Measurements from ENCODE around the gene GPATCH8.
"Not testable (repeated sequence)": the region's sequence is repeated elsewhere in the genome, so short reads cannot be mapped to it uniquely, and the experiment has no call there.

The GPATCH8 gene

DNA sequence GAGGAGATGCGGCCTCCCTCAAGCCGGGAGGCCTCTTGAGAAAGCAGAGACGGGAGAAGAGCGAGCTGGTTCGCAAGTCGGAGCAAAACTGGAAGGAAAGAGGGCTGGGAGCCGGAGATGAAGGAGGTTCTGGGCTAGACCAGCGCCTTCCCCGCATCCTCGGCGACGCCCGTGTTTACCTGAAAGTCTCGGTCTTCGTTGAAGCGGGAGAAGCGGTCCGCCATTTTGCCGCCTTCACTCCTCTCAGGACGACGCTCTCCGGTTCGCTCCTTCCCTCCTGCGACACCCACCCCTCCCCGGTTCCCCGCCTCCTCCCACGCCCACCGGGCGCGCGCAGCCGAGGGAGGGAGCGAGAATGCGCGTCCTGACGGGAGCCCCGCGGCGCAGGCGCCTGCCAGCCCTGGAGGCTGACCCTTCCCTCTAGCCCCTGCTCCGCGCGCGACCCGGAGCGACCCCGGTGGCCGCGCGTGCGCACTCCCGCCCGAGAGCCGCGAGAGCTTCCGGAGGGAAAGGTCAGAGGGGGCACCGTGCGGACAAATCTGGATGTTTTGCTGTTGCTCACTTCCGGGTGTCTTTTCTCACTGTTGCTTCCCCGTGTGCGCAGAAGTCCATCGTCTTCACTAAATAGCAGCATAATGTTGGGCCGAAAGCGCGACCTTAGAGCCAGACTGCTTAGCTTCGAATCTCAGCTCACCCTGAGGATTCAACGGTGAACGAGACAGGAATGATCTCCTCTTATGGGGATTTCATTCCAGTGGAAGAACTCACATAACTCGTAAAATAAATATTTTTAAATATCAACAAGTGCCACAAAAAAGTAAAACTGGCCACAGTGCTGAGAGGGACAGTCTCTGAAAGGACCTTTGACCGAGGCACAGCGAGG is at the start of gene GPATCH8:
GPATCH8 (minus strand) TSS at position 260 of the 883 bp plus-strand sequence; CDS start at position 224, 36 bp downstream.
- peak; percentile 87 for DNase-seq

GRCh38 chr17:44552361-44552760 is 49.2 kb upstream of the GPATCH8 start:
- no peak for DNase-seq

GRCh38 chr17:44549686-44550085 is 46.5 kb upstream of the GPATCH8 start:
- no peak for DNase-seq

GRCh38 chr17:44548376-44549230 is 45.4 kb upstream of the GPATCH8 start:
- no peak for DNase-seq

GRCh38 chr17:44547625-44548267 is 44.5 kb upstream of the GPATCH8 start:
- no peak for DNase-seq

- no peak for DNase-seq
Observed at GRCh38 chr17:44546671-44547606, 43.7 kb upstream of the GPATCH8 start.

- no peak for DNase-seq
Observed at GRCh38 chr17:44543905-44544523, 40.8 kb upstream of the GPATCH8 start.

DNA sequence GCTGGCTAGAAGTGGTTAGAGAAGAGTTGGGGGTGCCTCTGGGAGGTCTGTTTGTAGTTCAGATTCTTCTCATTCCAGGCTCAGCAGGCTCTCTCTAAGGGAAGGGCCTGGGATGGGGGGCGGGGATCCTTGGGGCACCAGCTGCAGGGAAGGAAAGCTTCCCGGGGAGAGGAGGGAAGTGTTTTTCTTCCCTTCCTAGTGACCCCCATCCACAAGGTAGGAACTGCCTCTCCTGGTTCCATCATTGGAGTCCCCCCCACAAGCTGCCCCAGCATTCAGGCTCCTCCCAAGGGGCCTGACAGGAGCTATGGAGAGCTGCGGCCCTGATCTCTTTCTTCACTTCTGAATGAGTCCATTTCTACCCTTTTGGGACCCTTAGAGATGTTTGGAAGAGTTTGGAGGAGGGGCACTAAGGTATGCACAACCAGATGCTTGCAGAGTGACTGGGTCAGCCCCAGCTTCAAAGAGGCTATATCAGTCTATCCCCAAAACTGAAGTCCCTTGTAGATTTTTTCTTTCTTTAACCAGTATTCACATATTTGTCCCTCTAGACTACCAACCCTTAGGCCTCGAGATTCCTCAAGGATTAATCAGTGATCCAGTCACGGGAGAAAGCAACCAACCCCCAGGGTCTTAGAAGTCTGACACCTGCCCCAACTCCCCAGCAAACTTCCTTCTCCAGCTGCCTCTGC is 40.2 kb upstream of the GPATCH8 start:
- DNase-seq, result no peak

DNA sequence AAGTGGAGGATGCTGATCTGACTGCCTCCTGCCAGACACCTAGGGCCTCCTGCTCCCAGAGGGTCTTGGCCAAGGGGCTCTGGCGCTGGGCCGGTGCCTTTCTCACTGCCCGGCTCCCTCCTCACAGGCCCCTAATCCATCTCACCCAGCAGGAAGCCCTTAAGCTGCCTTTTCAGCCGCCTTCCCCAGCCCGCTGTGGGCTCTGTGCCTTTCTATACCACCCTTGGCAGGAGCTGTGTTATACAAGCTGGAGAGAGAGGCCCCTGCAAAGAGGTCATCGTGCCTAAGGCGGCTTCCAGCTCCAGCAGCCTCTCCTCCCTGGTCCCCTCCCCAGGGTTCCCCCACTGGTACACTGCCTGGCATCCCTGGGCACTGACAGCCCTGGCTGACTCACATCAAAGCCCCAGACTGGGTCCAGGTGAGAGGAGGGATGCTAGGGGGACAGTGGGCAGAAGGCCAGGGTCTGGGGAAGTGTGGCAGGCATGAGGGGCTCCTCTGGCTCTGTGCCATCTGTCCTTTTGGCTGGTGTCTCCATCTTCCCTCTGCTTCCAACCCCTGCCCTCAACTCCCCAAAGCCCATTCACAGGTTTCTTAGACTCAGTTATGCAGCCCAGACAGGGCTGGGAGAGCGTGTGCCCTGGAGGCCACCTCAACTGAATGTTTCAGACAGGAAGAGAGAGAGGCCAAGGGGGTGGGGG is 38.8 kb upstream of the GPATCH8 start:
- DNase-seq, result no peak

- no peak for DNase-seq
Observed at GRCh38 chr17:44540246-44541084, 37.3 kb upstream of the GPATCH8 start.

DNA sequence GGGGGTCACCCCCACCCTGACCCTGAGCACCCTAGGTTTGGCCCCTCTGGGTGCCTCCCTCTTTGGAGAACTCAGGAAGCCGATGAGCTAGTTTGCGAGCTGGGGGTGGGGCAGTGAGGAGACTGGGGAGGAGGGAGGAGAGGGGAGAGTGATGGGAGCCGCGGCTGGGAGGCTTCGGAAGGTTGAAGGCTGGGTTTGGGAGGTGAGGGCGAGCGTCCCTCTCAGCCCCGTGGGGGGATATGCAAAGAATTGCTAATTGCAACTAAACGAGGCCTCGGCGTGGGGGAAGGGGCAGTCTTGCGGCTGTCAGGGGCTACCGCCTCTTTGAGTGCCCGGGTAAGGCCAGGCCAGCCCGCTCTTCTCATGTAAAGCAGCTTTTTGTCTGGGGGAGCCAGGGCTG is 36.5 kb upstream of the GPATCH8 start:
- DNase-seq, result no peak

- DNase-seq, result not testable (repeated sequence)
Observed at GRCh38 chr17:44537922-44538321, 34.7 kb upstream of the GPATCH8 start.

DNA sequence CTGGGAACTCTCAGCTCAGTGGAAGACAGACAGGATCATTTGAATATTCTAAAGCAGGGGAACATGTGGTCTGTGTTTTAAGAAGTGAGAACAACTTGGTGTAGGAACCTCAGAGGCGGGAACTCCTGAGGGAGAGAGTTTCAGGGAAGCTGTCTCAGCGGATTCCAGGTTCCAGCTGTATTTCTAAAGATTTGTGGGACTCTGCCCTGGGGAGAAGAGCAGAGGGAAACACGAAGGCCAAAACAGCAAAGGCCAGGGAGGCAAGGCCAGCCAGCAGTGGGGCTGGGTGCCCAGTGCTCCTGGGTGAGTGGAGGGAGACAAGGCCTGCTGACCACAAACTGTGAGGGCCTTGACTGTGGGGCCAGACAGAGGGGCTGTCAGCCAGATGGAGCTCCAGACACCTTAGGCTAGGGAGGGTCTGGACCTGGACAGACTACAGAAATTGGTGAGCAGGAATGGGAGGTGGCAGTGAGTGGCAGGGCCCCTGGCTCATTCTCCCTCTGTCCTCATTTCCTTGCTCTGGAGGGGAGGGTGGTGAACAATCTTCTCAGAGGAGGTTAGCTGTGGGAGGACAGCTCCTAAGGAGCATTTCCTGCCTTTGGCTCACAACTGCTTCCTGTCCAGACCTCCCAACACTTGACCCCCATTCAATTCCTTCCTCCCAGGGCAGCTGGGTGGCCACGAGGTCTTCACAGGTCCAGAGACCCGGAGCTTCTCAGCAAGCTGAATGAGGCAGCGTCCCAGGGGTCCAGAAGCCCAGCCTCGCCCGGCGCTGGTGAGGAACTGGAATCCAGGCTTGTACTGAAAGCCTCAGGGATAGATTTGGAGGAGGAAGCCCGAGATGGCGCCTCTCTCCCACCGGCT is 33.1 kb upstream of the GPATCH8 start:
- no peak for DNase-seq

DNA sequence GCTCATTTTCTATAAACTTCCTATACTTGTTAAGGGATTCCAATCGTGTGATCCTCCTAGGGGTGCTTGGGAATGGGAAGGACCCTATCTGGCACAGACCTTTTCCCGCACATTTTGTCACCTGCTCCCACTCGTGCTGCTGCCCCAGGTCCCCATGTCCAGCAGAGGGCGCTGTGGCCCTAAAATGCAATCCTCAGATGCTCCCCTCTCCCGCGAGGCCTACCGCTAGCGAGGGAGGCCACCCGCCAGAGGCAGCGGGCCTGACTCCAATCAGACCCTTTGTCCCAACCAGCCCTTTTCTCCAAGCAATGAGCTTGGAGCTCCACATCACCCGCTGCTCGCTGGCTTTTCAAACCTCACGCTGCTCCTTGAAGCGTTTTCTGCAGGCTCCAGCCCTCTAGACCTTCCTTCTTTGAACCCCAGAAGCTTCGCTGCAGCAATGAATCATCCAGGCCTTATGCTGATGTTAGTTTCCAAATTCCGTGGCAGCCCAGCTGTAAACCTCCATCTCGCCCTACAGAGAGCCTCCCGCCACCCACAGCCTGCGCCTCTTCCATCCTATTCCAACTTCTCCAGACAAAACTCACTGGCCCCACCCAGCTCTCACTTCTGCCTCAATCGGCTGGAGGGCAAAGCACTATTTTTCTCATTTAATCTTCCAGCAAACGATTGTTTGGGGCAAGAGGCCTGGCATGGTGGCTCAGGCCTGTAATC is 30.5 kb upstream of the GPATCH8 start:
- peak; percentile 68 for DNase-seq

DNA sequence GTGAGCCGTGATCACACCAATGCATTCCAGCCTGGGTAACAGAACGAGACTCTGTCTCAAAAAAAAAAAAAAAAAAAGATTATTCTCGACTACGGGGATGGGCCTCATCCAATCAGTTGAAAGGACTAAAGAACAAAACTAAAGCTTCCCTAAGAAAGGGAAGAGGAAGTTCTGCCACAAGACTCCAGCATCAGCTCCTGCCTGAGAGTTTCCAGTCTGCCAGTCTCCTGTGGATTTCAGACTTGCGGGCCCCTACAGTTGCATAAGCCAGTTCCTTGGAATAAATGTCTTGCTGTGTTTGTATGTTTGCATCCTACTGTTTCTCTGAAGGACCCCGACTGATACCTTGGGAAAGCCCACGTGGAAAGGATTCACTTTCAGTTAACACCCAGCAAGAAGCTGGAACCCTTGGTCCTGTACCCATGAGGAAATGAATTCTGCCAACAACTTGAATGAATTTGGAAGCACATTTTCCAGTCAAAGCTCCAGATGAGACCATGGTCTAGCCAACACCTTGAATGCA is 27.8 kb upstream of the GPATCH8 start:
- no peak for DNase-seq

- DNase-seq, result no peak
Observed at GRCh38 chr17:44529864-44530263, 26.7 kb upstream of the GPATCH8 start.

GRCh38 chr17:44527954-44528353 is 24.7 kb upstream of the GPATCH8 start:
- no peak for DNase-seq

Measured in NCI-H2029 (cell line).